Calu3 (cell line): ENCODE data around the gene RGMA. TPM values are rescaled to one million over a fixed set of nuclear protein-coding genes. Genes with fewer than 3 reads are reported as not detected.

Experiments used
- BruUV-seq: library from RNA; stranded (reverse); fragments of 400-500 nt; replicated peaks from 2 replicates; lab custom pipeline; 2021; lab: Mats Ljungman, UMichigan
- CTCF ChIA-PET: fragments of 300-600 bp; sonication (Branson Sonifier 250); formaldehyde crosslinking; loops from one replicate; lab custom pipeline; 2022; ENCODE audit warnings: antibody characterized with exemption; lab: Charles Lee
- DNase-seq: peaks from one replicate; pipeline ENCODE4 v3.0.0; 2022
- H3K27ac Mint-ChIP-seq: one replicate; pipeline ENCODE4 v1.8.0; 2022; ENCODE audit warnings: mixed read lengths; ENCODE audit not compliant: unreplicated experiment
- H3K27me3 Mint-ChIP-seq: one replicate; pipeline ENCODE4 v1.8.0; 2022; ENCODE audit warnings: mixed read lengths; ENCODE audit not compliant: unreplicated experiment
- H3K36me3 Mint-ChIP-seq: one replicate; pipeline ENCODE4 v1.8.0; 2022; ENCODE audit warnings: mild to moderate bottlenecking, moderate library complexity, mixed read lengths; ENCODE audit not compliant: insufficient read depth, unreplicated experiment
- H3K4me1 Mint-ChIP-seq: one replicate; pipeline ENCODE4 v1.8.0; 2022; ENCODE audit warnings: mild to moderate bottlenecking, low read depth, mixed read lengths; ENCODE audit not compliant: unreplicated experiment
- H3K4me3 Mint-ChIP-seq: one replicate; pipeline ENCODE4 v1.8.0; 2022; ENCODE audit warnings: mild to moderate bottlenecking, low read depth, moderate library complexity, mixed read lengths; ENCODE audit not compliant: unreplicated experiment
- H3K9me3 Mint-ChIP-seq: one replicate; pipeline ENCODE4 v1.8.0; 2022; ENCODE audit warnings: low read depth, mixed read lengths; ENCODE audit not compliant: unreplicated experiment
- intact Hi-C: fragments of 100-400 bp; cut with micrococcal nuclease; formaldehyde crosslinking; loops from one replicate; pipeline ENCODE4 v1.10.0; 2022; ENCODE audit not compliant: unreplicated experiment
- total RNA-seq: library from RNA; stranded (reverse); gene quantifications from 2 replicates; pipeline ENCODE4 v1.2.3, GENCODE V29; 2022
- TF ChIP-seq, protein P1 (sequence below): fragments of 200-600 bp; IDR thresholded peaks from one replicate; pipeline ENCODE4 v1.8.0; 2022; ENCODE audit warnings: antibody characterized with exemption; ENCODE audit not compliant: unreplicated experiment

The RGMA gene
- total RNA-seq, 1 experiment from 2014 or later: 0.78 TPM

DNA sequence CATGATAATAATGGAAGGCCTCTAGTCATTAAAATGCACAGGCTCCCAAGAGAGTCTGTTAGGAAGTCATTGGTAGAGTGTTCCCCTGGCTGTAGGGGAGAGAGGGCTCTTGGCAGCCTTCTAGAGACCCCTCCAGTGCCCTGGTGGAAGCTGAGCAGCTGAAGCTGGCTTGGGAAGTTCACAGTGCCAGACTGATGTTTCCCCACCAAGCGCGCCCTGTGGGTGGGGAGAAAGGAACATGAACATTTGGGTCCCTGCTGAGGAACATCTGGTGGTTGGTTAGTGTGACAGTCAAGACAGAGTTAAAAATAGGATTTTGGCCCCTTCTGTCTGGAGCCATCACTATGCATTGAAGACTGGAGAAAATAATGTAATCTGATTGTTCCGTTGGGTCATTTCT is 37.1 kb upstream of the RGMA start:
- H3K4me1 Mint-ChIP-seq: no peaks in the 10 kb centered on the region
- TF ChIP-seq, protein P1, sequence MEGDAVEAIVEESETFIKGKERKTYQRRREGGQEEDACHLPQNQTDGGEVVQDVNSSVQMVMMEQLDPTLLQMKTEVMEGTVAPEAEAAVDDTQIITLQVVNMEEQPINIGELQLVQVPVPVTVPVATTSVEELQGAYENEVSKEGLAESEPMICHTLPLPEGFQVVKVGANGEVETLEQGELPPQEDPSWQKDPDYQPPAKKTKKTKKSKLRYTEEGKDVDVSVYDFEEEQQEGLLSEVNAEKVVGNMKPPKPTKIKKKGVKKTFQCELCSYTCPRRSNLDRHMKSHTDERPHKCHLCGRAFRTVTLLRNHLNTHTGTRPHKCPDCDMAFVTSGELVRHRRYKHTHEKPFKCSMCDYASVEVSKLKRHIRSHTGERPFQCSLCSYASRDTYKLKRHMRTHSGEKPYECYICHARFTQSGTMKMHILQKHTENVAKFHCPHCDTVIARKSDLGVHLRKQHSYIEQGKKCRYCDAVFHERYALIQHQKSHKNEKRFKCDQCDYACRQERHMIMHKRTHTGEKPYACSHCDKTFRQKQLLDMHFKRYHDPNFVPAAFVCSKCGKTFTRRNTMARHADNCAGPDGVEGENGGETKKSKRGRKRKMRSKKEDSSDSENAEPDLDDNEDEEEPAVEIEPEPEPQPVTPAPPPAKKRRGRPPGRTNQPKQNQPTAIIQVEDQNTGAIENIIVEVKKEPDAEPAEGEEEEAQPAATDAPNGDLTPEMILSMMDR: no peak
- no peak for DNase-seq
- intact Hi-C loops: no loop called here
- no peak overlapping the region for H3K27ac Mint-ChIP-seq
- CTCF ChIA-PET: no interaction called here
- H3K9me3 Mint-ChIP-seq: no peaks in the 10 kb centered on the region
- no peak overlapping the region for H3K4me3 Mint-ChIP-seq
- no peaks in the 10 kb centered on the region for H3K36me3 Mint-ChIP-seq
- peaks cover 9% of the 10 kb centered on the region for H3K27me3 Mint-ChIP-seq
- BruUV-seq: no TSS peak

DNA sequence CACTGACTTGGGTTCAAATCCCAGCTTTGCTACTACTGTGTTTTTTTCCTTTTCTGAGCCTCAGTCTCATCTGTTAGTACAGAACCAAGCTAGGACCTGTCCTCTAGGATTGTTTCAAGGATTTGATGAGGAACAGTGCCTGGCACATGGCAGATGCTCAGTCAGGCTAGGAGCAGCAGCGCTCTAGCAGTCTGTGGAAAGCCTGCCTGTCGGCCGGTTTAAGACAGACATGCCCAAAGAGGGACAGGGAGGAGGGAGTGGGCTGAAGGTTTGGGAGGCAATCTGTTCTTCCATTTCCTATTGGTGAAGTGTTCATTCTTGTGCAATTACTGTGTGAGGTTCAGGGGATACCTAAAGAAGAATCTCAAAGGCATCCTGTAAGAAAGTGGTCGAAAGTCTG is 35.1 kb upstream of the RGMA start:
- no TSS peak for BruUV-seq
- TF ChIP-seq, protein P1: no peak
- CTCF ChIA-PET: no interaction called here
- Mint-ChIP-seq H3K36me3 (no peaks in the 10 kb centered on the region), H3K4me1 (no peaks in the 10 kb centered on the region), H3K27ac (no peak overlapping the region), H3K27me3 (peaks cover 9% of the 10 kb centered on the region), H3K4me3 (no peak overlapping the region), H3K9me3 (no peaks in the 10 kb centered on the region)
- no peak for DNase-seq
- intact Hi-C loops: no loop called here

DNA sequence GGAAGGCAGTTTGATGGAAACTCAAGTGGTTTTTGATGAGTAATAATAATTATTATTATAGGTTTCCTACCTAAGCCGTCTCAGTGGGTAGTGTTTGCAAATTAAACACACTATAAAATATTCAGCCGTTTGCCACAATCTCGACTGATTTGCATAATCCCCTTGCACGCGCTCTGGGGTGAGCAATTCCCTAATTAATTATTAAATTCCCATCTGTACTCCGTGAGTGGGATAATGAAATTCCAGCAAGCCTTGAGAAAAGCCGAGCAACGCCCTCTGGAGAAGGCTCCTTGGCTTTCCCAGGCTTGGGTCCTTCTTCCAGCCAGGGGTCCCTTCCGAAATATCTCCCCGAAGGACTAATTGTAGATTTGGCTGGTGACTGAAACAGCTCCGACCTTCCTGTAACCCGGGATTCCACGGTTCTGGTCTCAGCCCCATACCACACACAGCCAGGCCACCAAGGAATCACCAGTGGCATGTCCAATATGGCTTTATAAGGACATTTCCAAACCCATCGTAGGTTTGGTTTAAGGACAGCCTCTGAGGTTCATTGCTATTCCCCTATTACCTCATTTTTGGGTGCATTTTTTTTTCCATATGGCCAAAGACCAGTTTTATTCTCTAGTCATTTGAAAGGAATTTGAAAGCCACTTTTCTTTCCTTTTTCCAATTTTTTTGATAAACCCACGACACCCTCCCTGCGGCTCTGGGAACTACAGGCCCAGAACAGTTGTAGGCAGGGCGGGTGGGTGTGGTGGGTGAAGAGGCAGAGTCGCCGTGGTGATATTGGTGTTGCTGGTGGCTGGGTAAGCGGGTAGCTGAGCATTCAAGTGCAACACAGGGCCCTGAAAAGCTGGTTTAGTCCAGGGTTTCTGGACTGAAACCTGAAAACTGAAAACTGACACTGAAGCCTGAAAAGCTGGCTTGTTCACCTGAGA is 33.2 kb upstream of the RGMA start:
- Mint-ChIP-seq H3K9me3 (no peaks in the 10 kb centered on the region), H3K36me3 (no peaks in the 10 kb centered on the region), H3K4me3 (no peak overlapping the region), H3K27me3 (peaks cover 16% of the 10 kb centered on the region), H3K4me1 (no peaks in the 10 kb centered on the region), H3K27ac (no peak overlapping the region)
- CTCF ChIA-PET: no interaction called here
- TF ChIP-seq, protein P1: no peak
- intact Hi-C loops: no loop called here
- DNase-seq: no peak
- no TSS peak for BruUV-seq

DNA sequence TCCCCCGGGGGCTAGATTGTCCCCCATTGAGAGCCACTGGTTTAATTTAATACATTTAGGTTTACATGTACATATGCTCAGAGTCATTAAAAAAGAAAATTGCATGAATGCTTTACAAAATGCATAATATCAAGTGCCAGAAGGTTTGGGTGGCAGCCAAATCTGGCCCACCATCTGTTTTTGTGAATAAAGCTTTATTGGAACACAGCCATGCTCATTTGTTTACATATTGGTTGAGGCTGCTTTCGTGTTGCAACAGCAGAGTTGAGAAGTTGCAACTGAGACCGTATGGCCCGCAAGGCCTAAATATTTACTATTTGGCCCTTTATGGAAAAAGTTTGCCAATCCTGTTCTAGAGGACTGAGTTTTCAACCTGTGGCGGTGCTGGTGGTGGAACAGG is 32.1 kb upstream of the RGMA start:
- Mint-ChIP-seq H3K4me3 (no peak overlapping the region), H3K4me1 (no peaks in the 10 kb centered on the region)

More for the DNA sequence above, 32.1 kb upstream of the RGMA start:
- no peak for DNase-seq
- Mint-ChIP-seq H3K27ac (no peak overlapping the region), H3K9me3 (no peaks in the 10 kb centered on the region), H3K27me3 (peaks cover 19% of the 10 kb centered on the region), H3K36me3 (no peaks in the 10 kb centered on the region)
- TF ChIP-seq, protein P1: no peak
- no TSS peak for BruUV-seq
- intact Hi-C loops: no loop called here
- CTCF ChIA-PET: no interaction called here
